ENCODE results near the gene PTDSS2. TPM values are rescaled to one million over a fixed set of nuclear protein-coding genes. Genes with fewer than 3 reads are reported as not detected.
"Not testable (repeated sequence)": the region's sequence is repeated elsewhere in the genome, so short reads cannot be mapped to it uniquely, and the experiment has no call there.

The PTDSS2 gene
- total RNA-seq, 1 donor from 2014 or later, result 33.9 TPM

- H3K4me3 Mint-ChIP-seq, result no peak overlapping the region
- no peak for DNase-seq (ENCODE audit: low spot score)
- no peak overlapping the region for H3K27ac Mint-ChIP-seq
- no peaks in the 10 kb centered on the region for H3K4me1 Mint-ChIP-seq (ENCODE audit: low read depth)
- intact Hi-C loops (cut with micrococcal nuclease), result no loop called here
- peaks cover 15% of the 10 kb centered on the region for H3K36me3 Mint-ChIP-seq (ENCODE audit: low read depth)
- no peaks in the 10 kb centered on the region for H3K27me3 Mint-ChIP-seq (ENCODE audit: insufficient read depth)
- H3K9me3 Mint-ChIP-seq, result no peaks in the 10 kb centered on the region
Observed at GRCh38 chr11:429931-430456, 20.1 kb upstream of the PTDSS2 start.

- DNase-seq (ENCODE audit: low spot score), result no peak
- intact Hi-C loops (cut with micrococcal nuclease), result no loop called here
- Mint-ChIP-seq H3K4me1 (ENCODE audit: low read depth) (no peaks in the 10 kb centered on the region), H3K9me3 (no peaks in the 10 kb centered on the region), H3K27ac (no peak overlapping the region), H3K36me3 (ENCODE audit: low read depth) (peaks cover 11% of the 10 kb centered on the region), H3K4me3 (no peak overlapping the region), H3K27me3 (ENCODE audit: insufficient read depth) (no peaks in the 10 kb centered on the region)
Observed at GRCh38 chr11:431921-432320, 18.2 kb upstream of the PTDSS2 start.

GRCh38 chr11:432501-433100 is 17.5 kb upstream of the PTDSS2 start:
- Mint-ChIP-seq H3K36me3 (ENCODE audit: low read depth) (peaks cover 10% of the 10 kb centered on the region), H3K4me1 (ENCODE audit: low read depth) (peaks cover 6% of the 10 kb centered on the region), H3K9me3 (no peaks in the 10 kb centered on the region), H3K4me3 (no peak overlapping the region), H3K27me3 (ENCODE audit: insufficient read depth) (no peaks in the 10 kb centered on the region), H3K27ac (no peak overlapping the region)
- DNase-seq (ENCODE audit: low spot score), result no peak
- intact Hi-C loops (cut with micrococcal nuclease), result no loop called here

GRCh38 chr11:433111-433510 is 17.0 kb upstream of the PTDSS2 start:
- Mint-ChIP-seq H3K27ac (no peak overlapping the region), H3K27me3 (ENCODE audit: insufficient read depth) (no peaks in the 10 kb centered on the region), H3K4me1 (ENCODE audit: low read depth) (peaks cover 6% of the 10 kb centered on the region), H3K4me3 (no peak overlapping the region), H3K9me3 (no peaks in the 10 kb centered on the region), H3K36me3 (ENCODE audit: low read depth) (peaks cover 8% of the 10 kb centered on the region)
- no peak for DNase-seq (ENCODE audit: low spot score)
- intact Hi-C loops (cut with micrococcal nuclease), result no loop called here

GRCh38 chr11:433641-434040 is 16.4 kb upstream of the PTDSS2 start:
- peaks cover 6% of the 10 kb centered on the region for H3K4me1 Mint-ChIP-seq (ENCODE audit: low read depth)
- H3K36me3 Mint-ChIP-seq (ENCODE audit: low read depth), result peaks cover 5% of the 10 kb centered on the region
- H3K27ac Mint-ChIP-seq, result no peak overlapping the region
- H3K27me3 Mint-ChIP-seq (ENCODE audit: insufficient read depth), result no peaks in the 10 kb centered on the region
- intact Hi-C loops (cut with micrococcal nuclease), result no loop called here
- no peak overlapping the region for H3K4me3 Mint-ChIP-seq
- no peak for DNase-seq (ENCODE audit: low spot score)
- H3K9me3 Mint-ChIP-seq, result no peaks in the 10 kb centered on the region

- intact Hi-C loops (cut with micrococcal nuclease), result no loop called here
- Mint-ChIP-seq H3K27me3 (ENCODE audit: insufficient read depth) (no peaks in the 10 kb centered on the region), H3K4me1 (ENCODE audit: low read depth) (peaks cover 6% of the 10 kb centered on the region), H3K27ac (no peak overlapping the region), H3K4me3 (no peak overlapping the region), H3K36me3 (ENCODE audit: low read depth) (no peaks in the 10 kb centered on the region), H3K9me3 (no peaks in the 10 kb centered on the region)
- no peak for DNase-seq (ENCODE audit: low spot score)
Observed at GRCh38 chr11:434496-434895, 15.6 kb upstream of the PTDSS2 start.

GRCh38 chr11:434999-435740 is 14.9 kb upstream of the PTDSS2 start:
- H3K4me3 Mint-ChIP-seq; H3K27ac Mint-ChIP-seq; H3K27me3 Mint-ChIP-seq (ENCODE audit: insufficient read depth): not testable (repeated sequence)

GRCh38 chr11:437228-437870 is 12.7 kb upstream of the PTDSS2 start:
- H3K27me3 Mint-ChIP-seq (ENCODE audit: insufficient read depth), result no peaks in the 10 kb centered on the region

More at GRCh38 chr11:434999-435740, 14.9 kb upstream of the PTDSS2 start:
- H3K4me1 Mint-ChIP-seq (ENCODE audit: low read depth); intact Hi-C loops (cut with micrococcal nuclease); H3K36me3 Mint-ChIP-seq (ENCODE audit: low read depth); H3K9me3 Mint-ChIP-seq; DNase-seq (ENCODE audit: low spot score): not testable (repeated sequence)

GRCh38 chr11:438101-438844 is 11.8 kb upstream of the PTDSS2 start:
- intact Hi-C loops (cut with micrococcal nuclease), result no loop called here
- H3K4me1 Mint-ChIP-seq (ENCODE audit: low read depth), result peaks cover 11% of the 10 kb centered on the region
- H3K9me3 Mint-ChIP-seq, result no peaks in the 10 kb centered on the region
- no peaks in the 10 kb centered on the region for H3K27me3 Mint-ChIP-seq (ENCODE audit: insufficient read depth)
- no peaks in the 10 kb centered on the region for H3K36me3 Mint-ChIP-seq (ENCODE audit: low read depth)
- no peak overlapping the region for H3K27ac Mint-ChIP-seq
- no peak overlapping the region for H3K4me3 Mint-ChIP-seq
- no peak for DNase-seq (ENCODE audit: low spot score)

More at GRCh38 chr11:437228-437870, 12.7 kb upstream of the PTDSS2 start:
- H3K4me1 Mint-ChIP-seq (ENCODE audit: low read depth), result peaks cover 11% of the 10 kb centered on the region
- DNase-seq (ENCODE audit: low spot score), result no peak
- no peak overlapping the region for H3K4me3 Mint-ChIP-seq
- H3K36me3 Mint-ChIP-seq (ENCODE audit: low read depth), result no peaks in the 10 kb centered on the region
- H3K9me3 Mint-ChIP-seq, result no peaks in the 10 kb centered on the region
- intact Hi-C loops (cut with micrococcal nuclease), result no loop called here
- H3K27ac Mint-ChIP-seq, result no peak overlapping the region

GRCh38 chr11:439315-440064 is 10.6 kb upstream of the PTDSS2 start:
- no peak overlapping the region for H3K27ac Mint-ChIP-seq
- no peak for DNase-seq (ENCODE audit: low spot score)
- peak overlapping the region; percentile 70 for H3K4me3 Mint-ChIP-seq
- peaks cover 11% of the 10 kb centered on the region for H3K4me1 Mint-ChIP-seq (ENCODE audit: low read depth)
- no peaks in the 10 kb centered on the region for H3K36me3 Mint-ChIP-seq (ENCODE audit: low read depth)
- no peaks in the 10 kb centered on the region for H3K9me3 Mint-ChIP-seq
- H3K27me3 Mint-ChIP-seq (ENCODE audit: insufficient read depth), result no peaks in the 10 kb centered on the region
- intact Hi-C loops (cut with micrococcal nuclease), result loop anchor here (10.0 kb wide), 1 partner anchor 285 kb away; no protein-coding TSS in a partner anchor

- peaks cover 11% of the 10 kb centered on the region for H3K4me1 Mint-ChIP-seq (ENCODE audit: low read depth)
- intact Hi-C loops (cut with micrococcal nuclease), result loop anchor here (10.0 kb wide), 1 partner anchor 284 kb away; no protein-coding TSS in a partner anchor
- no peaks in the 10 kb centered on the region for H3K36me3 Mint-ChIP-seq (ENCODE audit: low read depth)
- H3K27ac Mint-ChIP-seq, result no peak overlapping the region
- H3K4me3 Mint-ChIP-seq, result peak overlapping the region; percentile 76
- H3K9me3 Mint-ChIP-seq, result no peaks in the 10 kb centered on the region
- no peaks in the 10 kb centered on the region for H3K27me3 Mint-ChIP-seq (ENCODE audit: insufficient read depth)
- DNase-seq (ENCODE audit: low spot score), result no peak
Observed at GRCh38 chr11:440065-441042, 9.7 kb upstream of the PTDSS2 start.
